HG03139 (cell line): ENCODE results near the gene DCC.

Source experiments
- ATAC-seq: cut with Tn5 transposase; IDR thresholded peaks from one replicate; pipeline ENCODE4 v1.9.1; 2021; ENCODE audit not compliant: unreplicated experiment

Gene DCC

DNA sequence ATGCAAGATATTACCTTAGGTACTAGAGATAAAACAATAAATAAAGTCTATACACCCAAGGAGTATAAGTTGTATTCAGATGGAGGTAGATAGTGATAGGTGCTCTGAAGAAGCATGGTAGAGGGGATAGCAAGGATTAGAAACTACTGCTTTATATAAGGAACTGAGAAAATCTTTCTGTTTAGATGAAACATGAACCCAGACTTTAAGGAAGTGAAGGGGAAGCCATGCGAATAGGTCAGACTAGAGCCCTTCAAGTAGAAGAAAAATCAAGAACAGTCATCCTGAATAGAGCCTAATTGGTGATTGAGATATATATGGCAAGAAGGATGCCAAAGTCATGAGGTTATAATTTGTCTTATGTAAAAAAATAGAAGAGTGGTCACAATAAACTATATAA, 984.4 kb downstream of the DCC start:
- no peak for ATAC-seq

GRCh38 chr18:53360501-53361443, 1020.8 kb downstream of the DCC start:
- no peak for ATAC-seq

DNA sequence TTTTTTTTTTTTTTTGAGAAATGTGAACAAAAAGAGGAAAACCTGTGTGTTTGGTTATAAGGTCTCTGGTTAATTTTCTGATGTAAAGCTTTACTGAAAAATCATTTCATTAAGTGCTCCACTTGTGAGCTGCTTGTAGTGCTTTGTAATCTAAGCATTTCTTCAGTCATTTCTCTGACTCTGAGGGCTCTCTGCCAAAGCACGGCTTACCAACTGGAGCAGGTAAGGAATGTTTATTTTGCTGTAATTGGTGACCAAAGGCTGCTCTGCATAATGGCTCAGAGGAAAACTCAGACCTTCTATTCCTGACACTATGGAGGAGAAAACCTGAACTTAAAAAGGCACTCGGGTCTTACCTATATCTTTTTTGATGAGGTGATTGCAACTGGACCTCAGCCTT, 1035.6 kb downstream of the DCC start:
- no peak for ATAC-seq

DNA sequence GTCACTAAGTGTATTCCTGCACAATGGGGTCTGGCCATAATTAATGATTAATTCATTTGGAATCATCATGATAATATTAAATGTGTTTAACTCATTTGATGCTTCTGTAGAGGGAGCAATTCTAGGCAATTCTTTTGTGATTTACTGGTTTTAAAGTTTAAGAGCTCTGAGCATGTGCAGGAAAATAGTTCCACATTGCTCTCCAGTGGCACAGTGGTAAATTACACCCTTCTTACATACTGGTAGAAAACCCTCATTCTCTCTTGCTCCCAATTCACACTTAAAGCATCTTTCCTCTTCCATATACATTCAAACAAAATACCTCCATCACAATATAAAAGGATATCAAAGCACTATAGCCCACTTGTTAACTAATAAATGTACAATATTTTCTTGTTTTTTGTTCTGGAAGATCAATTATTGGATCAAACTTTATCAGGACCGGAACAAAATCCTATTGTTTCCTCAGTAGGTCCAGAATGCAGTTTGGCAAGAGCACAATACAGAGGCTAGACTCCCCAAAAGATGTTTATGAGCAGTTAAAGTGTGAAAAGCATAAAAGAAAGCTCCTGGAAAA, 1040.2 kb downstream of the DCC start:
- ATAC-seq: no peak

DNA sequence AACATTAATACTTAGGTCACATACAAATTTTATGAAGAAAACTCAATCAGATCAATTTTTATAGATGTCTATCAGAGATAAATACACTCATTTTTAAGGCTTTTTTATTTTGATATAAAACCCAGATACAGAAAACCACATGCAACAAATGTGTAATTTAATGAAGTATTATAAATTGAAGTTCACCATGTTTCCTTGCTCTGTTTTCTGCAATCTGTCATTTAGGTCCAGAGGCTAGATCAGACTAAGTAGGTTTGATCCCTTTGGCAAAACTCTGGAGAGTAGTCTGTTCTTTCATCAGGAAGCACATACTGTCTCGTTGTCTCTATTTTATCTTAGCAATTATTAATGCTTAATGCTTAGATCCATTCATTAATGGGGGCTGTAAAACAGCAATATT, 1042.9 kb downstream of the DCC start:
- no peak for ATAC-seq

- no peak for ATAC-seq
Observed at GRCh38 chr18:53385889-53386288, 1045.9 kb downstream of the DCC start.

DNA sequence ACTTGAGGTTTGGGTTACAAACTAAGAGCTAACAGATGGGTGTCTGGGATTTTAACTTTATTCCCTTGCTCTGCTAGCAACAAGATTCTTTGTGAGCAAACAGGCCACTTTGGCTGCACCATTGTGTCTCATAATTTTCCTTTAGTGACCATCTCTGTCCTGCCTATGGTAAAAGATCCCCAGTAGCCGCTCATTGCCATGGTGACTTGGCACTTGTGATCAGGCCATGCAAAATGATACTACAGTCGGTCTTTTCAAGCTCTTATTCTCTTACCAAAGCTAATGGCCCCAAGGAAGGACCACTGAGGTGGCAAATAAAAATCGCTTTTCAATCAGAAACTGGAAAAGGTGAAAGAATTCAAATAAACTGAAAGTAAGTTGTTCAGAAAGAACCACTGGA, 1047.6 kb downstream of the DCC start:
- ATAC-seq: no peak

DNA sequence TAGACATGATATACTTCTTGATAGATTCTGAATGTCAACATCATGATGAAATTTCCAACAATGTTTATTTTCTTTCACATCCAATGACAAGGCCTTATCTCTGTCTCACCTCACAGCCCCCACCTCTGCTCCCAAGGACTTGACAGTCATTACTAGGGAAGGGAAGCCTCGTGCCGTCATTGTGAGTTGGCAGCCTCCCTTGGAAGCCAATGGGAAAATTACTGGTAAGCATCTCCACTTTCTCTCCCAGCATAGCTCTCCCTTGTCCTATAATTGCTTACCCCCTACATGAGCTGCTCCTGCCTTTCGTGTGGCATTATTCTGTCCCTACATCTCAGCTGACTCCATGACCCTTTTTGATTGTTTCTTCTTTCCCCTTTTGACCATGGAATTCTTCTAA, 1062.7 kb downstream of the DCC start:
- no peak for ATAC-seq

GRCh38 chr18:53408271-53408670, 1068.3 kb downstream of the DCC start:
- ATAC-seq: no peak

DNA sequence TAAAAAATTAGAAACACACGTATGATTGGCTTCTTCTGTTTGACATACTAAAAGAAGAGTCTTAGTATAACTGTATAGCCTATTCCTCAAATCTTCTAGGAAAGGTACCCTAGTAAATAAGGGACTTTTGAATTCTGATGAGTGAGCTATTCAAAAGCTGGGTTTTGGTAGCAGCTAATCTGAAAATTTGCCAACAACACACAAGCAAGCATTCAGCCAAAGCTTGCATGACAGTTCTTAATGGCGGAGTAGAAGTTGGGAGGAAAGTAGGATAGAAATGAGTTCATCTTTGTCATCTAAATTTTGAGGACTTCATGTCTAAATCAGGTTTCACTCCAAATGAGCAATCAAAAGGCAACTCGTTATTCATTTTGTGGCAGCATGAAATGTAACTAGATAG, 1071.5 kb downstream of the DCC start:
- no peak for ATAC-seq

- ATAC-seq: no peak
Observed at GRCh38 chr18:53417003-53417402, 1077.0 kb downstream of the DCC start.

- no peak for ATAC-seq
Observed at GRCh38 chr18:53421869-53422268, 1081.9 kb downstream of the DCC start.

GRCh38 chr18:53422896-53423295, 1082.9 kb downstream of the DCC start:
- ATAC-seq: no peak

- no peak for ATAC-seq
Observed at GRCh38 chr18:53426666-53427184, 1086.7 kb downstream of the DCC start.

DNA sequence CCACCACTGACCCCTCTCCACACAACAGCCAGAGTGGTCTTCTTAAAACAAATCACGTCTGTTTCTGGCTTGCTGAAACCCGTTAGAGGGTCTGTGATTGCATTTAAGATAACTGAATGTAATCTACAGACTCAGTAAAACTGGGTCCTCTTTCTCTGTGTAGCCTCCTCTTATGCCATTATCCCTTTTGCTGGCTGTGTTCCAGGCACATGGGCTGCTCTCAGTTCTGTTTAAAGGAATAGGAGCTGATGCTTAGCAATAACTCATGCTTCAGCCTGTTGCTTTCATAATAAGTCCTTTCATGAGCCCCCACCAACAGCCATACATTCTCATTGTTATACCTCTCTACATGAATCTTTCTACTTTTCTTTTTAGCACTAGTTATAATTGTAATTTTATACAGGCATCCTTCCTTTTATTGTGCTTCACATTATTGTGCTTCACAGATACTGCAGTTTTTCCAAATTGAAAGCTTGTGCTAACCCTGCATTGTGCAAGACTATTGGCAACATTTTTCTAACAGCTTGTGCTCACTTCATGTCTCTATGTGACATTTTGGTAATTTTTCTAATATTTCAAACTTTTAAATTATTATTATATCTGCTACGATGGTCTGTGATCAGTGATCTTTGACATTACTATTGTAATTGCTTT, 1101.9 kb downstream of the DCC start:
- no peak for ATAC-seq

GRCh38 chr18:53442415-53442783, 1102.4 kb downstream of the DCC start:
- no peak for ATAC-seq

- ATAC-seq: no peak
Observed at GRCh38 chr18:53443336-53443735, 1103.3 kb downstream of the DCC start.

GRCh38 chr18:53443831-53444230, 1103.8 kb downstream of the DCC start:
- ATAC-seq: no peak

- ATAC-seq: no peak
Observed at GRCh38 chr18:53451902-53452301, 1111.9 kb downstream of the DCC start.

- ATAC-seq: no peak
Observed at GRCh38 chr18:53457068-53457467, 1117.1 kb downstream of the DCC start.

DNA sequence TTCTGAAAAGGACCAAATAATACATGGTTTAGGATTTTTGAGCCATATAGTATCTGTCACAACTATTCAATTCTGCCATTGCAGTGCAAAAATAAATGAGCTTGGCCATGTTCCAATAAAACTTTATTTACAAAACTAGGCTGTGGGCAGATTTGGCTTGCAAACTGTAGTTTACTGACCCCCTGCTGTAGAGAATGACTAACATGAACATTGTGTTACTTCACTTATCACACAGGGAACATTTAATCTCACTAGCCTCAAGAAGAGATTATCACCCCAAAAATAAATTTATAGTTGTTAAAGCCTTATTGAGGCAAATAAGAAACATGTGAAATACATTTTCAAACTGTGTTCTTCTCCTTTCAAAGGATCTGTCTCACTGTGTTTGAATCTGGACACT, 1118.3 kb downstream of the DCC start:
- ATAC-seq: no peak
